HG02885 (cell line): ENCODE measurements around the gene CTSL.

Source experiments
- ATAC-seq: cut with Tn5 transposase; IDR thresholded peaks from one replicate; pipeline ENCODE4 v1.9.1; 2021; ENCODE audit warnings: mild to moderate bottlenecking; ENCODE audit not compliant: unreplicated experiment, poor library complexity

The CTSL gene

GRCh38 chr9:87698069-87698809, 27.7 kb upstream of the CTSL start:
- ATAC-seq = no peak

GRCh38 chr9:87699835-87700234, 26.1 kb upstream of the CTSL start:
- no peak for ATAC-seq

- no peak for ATAC-seq
Observed at GRCh38 chr9:87701491-87701890, 24.4 kb upstream of the CTSL start.

GRCh38 chr9:87701931-87702421, 23.9 kb upstream of the CTSL start:
- ATAC-seq = no peak

GRCh38 chr9:87702921-87703320, 23.0 kb upstream of the CTSL start:
- ATAC-seq = no peak

GRCh38 chr9:87703636-87704276, 22.2 kb upstream of the CTSL start:
- no peak for ATAC-seq

- ATAC-seq = no peak
Observed at GRCh38 chr9:87704342-87704741, 21.6 kb upstream of the CTSL start.

- ATAC-seq = no peak
Observed at GRCh38 chr9:87706066-87706739, 19.7 kb upstream of the CTSL start.

GRCh38 chr9:87707805-87708506, 18.0 kb upstream of the CTSL start:
- ATAC-seq = no peak

GRCh38 chr9:87708546-87708945, 17.4 kb upstream of the CTSL start:
- no peak for ATAC-seq

- ATAC-seq = no peak
Observed at GRCh38 chr9:87708986-87709728, 16.8 kb upstream of the CTSL start.

- ATAC-seq = no peak
Observed at GRCh38 chr9:87710443-87710842, 15.5 kb upstream of the CTSL start.

GRCh38 chr9:87711857-87712800, 13.8 kb upstream of the CTSL start:
- no peak for ATAC-seq

GRCh38 chr9:87712801-87713277, 13.1 kb upstream of the CTSL start:
- no peak for ATAC-seq

GRCh38 chr9:87713278-87713987, 12.5 kb upstream of the CTSL start:
- no peak for ATAC-seq

- ATAC-seq = no peak
Observed at GRCh38 chr9:87713988-87714330, 12.0 kb upstream of the CTSL start.

GRCh38 chr9:87714819-87715218, 11.1 kb upstream of the CTSL start:
- ATAC-seq = no peak

- no peak for ATAC-seq
Observed at GRCh38 chr9:87716141-87716540, 9.8 kb upstream of the CTSL start.
